ENCODE results near the gene CDC37L1. TPM values are rescaled to one million over a fixed set of nuclear protein-coding genes. Genes with fewer than 3 reads are reported as not detected.

The CDC37L1 gene
- total and polyA plus RNA-seq, 2 of the 8 experiments (the other 6 are each of a cell fraction or from before 2014, with no cell fraction given) = 4.6 to 23.8 TPM

DNA sequence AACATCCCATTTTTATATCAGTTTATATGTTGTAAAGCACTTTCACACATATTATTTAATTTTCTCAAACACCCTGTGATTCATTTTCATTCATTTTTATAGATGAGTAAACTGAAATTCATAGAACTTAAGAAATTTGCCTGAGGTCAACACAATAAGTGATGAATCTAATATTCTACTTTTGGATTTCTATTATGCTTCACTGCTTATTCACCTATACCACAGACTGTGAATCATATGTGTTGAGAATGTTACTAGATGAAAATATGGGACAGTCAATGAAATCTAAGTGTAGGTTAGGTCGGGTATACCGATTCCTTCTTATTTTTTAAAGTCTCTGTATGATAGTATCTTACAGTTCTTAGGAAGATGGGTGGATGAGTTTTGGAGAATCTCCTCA is 24.8 kb downstream of the CDC37L1 start:
- Histone ChIP-seq H2BK20ac (ENCODE audit: low read length) (no peak overlapping the region), H4K20me1 (replicated peaks in 1 of 2; ENCODE audit: control insufficient read depth in 1 of 2, insufficient read depth in 2 of 2, low read length in 2 of 2) (no peaks in the 10 kb centered on the region), H3K14ac (ENCODE audit: insufficient read length) (no peak overlapping the region), H3K23me2 (ENCODE audit: low read depth, low read length) (no peaks in the 10 kb centered on the region), H4K91ac (replicated peaks; ENCODE audit: insufficient read length, low read length) (no peak overlapping the region), H3K79me2 (ENCODE audit: control insufficient read depth in 1 of 2, insufficient read depth in 2 of 2, low read length in 2 of 2) (no peaks in the 10 kb centered on the region), H4K5ac (ENCODE audit: insufficient read length, low read depth, low read length) (no peak overlapping the region), H2BK5ac (ENCODE audit: low read depth, low read length) (no peak overlapping the region), H2AFZ (ENCODE audit: low read length) (no peak overlapping the region), H3K4me1 (replicated peaks in 1 of 4; ENCODE audit: control insufficient read depth in 3 of 4, insufficient read depth in 4 of 4, low read length in 3 of 4) (no peaks in the 10 kb centered on the region), H2BK12ac (ENCODE audit: low read depth, low read length) (no peak overlapping the region), H2BK15ac (ENCODE audit: low read length) (no peak overlapping the region), H4K8ac (ENCODE audit: extremely low read depth, insufficient read depth, low read length) (no peak overlapping the region), H3K23ac (ENCODE audit: insufficient read length) (no peak overlapping the region), H3K4me3 (ENCODE audit: extremely low read depth in 1 of 4, insufficient read depth in 2 of 4, low read depth in 3 of 4, low read length in 4 of 4) (no peak overlapping the region), H3K4ac (replicated peaks; ENCODE audit: insufficient read length, low read depth, low read length) (no peak overlapping the region), H3K4me2 (ENCODE audit: insufficient read depth in 1 of 2, low read depth in 2 of 2, low read length in 2 of 2) (no peak overlapping the region), H3K9ac (replicated peaks in 1 of 4; ENCODE audit: extremely low read depth in 1 of 4, low read depth in 3 of 4, low read length in 3 of 4) (no peak overlapping the region), H3K36me3 (ENCODE audit: control insufficient read depth in 2 of 4, insufficient read depth in 4 of 4, low read length in 3 of 4) (peaks cover 3 to 21% (median 7%) of the 10 kb centered on the region in 4 experiments; a peak in 3 of 8 replicates), H3K79me1 (ENCODE audit: low read depth, low read length) (no peaks in the 10 kb centered on the region), H2AK5ac (ENCODE audit: low read depth, low read length) (no peak overlapping the region), H2BK120ac (replicated peaks; ENCODE audit: low read depth, low read length) (no peak overlapping the region), H3K27me3 (replicated peaks in 1 of 4; ENCODE audit: control insufficient read depth in 3 of 4, extremely low read depth in 1 of 4, insufficient read depth in 3 of 4, low read length in 3 of 4) (no peaks in the 10 kb centered on the region), H3K18ac (ENCODE audit: extremely low read depth, low read length) (no peak overlapping the region), H3K9me3 (ENCODE audit: insufficient read depth in 2 of 2, low read depth in 1 of 2, low read length in 1 of 2) (no peaks in the 10 kb centered on the region), H3K27ac (ENCODE audit: low read depth, low read length) (no peak overlapping the region), H3K56ac (replicated peaks; ENCODE audit: insufficient read length, low read depth, low read length) (no peak overlapping the region)
- ChIA-PET POLR2A (ENCODE audit: partially characterized antibody) (no interaction called here), CTCF (ENCODE audit: partially characterized antibody) (interaction anchor here (1.2 kb wide), 1 partner anchor 9 kb away, joined by 3 read pairs; no protein-coding TSS in a partner anchor)
- 88% methylated on average over 2 of the region's 2 CpGs; no CpG with 5 or more reads in 1 of the 2 experiments for whole genome bisulfite sequencing, 2 experiments (ENCODE audit: extremely low coverage in 1 of 2, insufficient coverage in 1 of 2, insufficient read length in 1 of 2, insufficient replicate concordance in 2 of 2, low coverage in 1 of 2, low lambda C conversion rate in 2 of 2, missing lambda C conversion rate in 1 of 2)
- DNase-seq (ENCODE audit: low read depth in 1 of 2, low spot score in 2 of 2) (no peak), FAIRE-seq (no peak)
- TF ChIP-seq NANOG (IDR thresholded peaks at IDR 0.05; ENCODE audit: insufficient read depth, low read depth, low read length, poor library complexity, severe bottlenecking) = no peak
- TF ChIP-seq RXRA (IDR thresholded peaks at IDR 0.05; ENCODE audit: insufficient read depth, low read depth, low read length) = no peak
- no peak for TF ChIP-seq SAP30 (IDR thresholded peaks at IDR 0.05; ENCODE audit: insufficient read depth, insufficient replicate concordance, low read length)
